ENCODE data around the gene PIWIL4. TPM values are rescaled to one million over a fixed set of nuclear protein-coding genes. Genes with fewer than 3 reads are reported as not detected.

PIWIL4 gene
- total and polyA plus RNA-seq, 9 of the 15 experiments (the other 6 are each of a cell fraction or from before 2014, with no cell fraction given), result 6.3 to 17.0 (median 10.8) TPM

- TF ChIP-seq REST (IDR thresholded peaks at IDR 0.05; ENCODE audit: borderline replicate concordance) (0 out of 2 replicates have a peak, but pooled peaks have one; percentile 14), REST (CRISPR knock-in tag; IDR thresholded peaks at IDR 0.05; ENCODE audit: low read depth) (no peak)
These were observed 35.5 kb downstream of the PIWIL4 start (continued) for GRCh38 chr11:94602430-94603372.
